ENCODE data around the gene GDF15.
"Not testable (repeated sequence)": the region's sequence is repeated elsewhere in the genome, so short reads cannot be mapped to it uniquely, and the experiment has no call there.

The GDF15 gene

GRCh38 chr19:18392417-18392816 is 6.5 kb downstream of the GDF15 start:
- no peak for DNase-seq (ENCODE audit: low spot score)

DNA sequence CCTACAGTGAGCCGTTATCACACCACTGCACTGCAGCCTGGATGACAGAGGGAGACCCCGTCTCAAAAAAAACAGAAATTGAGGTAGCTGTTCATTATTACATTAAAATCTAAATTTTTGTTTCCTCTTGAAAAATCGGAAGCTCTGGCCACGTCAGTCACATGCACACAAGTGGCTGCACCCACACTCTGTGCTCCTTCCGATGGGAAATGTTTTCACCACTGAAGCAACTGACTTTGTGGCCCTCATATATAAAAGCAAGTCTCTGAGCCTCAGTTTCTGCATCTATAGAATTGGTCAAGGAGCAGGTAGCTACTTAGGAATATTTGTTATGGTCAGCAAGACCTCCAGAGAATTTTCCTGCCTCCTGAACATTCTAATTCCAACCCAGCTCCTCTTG is 7.0 kb downstream of the GDF15 start:
- DNase-seq (ENCODE audit: low spot score) = no peak

- DNase-seq (ENCODE audit: low spot score) = no peak
Observed at GRCh38 chr19:18393836-18394235, 7.9 kb downstream of the GDF15 start.

DNA sequence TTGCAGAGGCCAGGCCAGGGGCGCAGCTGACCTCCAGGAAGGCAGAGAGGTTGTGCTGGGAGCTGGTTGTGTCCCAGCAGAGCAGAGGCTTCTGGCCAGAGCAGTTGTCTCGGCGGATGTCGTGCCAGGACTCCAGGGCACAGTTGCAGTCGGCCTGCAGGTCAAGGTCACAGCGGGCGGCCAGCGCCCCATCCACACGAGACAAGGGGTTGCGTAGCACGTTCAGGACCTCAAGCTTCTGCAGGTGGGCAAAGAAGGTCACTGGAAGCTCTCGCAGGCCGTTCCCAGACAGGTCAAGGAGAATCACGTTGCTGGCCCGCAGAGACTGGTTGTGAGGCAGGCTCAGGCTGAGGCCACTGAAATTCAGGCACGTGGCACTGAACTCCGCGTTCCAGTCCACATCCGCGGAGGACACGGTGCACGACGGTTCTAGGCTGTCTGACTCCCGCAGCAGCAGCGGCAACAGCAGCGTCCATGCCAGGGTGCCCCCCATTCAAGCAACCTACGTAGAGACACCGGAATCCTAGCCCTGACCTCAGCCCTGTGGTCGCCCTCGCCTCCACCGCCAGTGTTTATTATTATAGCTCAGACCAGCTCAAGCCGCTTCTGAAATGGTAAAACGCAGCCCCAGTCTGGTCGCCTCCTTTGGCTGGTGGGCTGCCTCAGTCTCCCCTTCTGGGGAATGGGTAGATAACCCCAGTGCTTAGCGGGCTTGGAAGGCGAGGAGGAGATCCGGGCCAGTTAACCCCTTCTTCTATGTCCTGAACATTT is 10.7 kb downstream of the GDF15 start:
- DNase-seq (ENCODE audit: low spot score) = no peak

DNA sequence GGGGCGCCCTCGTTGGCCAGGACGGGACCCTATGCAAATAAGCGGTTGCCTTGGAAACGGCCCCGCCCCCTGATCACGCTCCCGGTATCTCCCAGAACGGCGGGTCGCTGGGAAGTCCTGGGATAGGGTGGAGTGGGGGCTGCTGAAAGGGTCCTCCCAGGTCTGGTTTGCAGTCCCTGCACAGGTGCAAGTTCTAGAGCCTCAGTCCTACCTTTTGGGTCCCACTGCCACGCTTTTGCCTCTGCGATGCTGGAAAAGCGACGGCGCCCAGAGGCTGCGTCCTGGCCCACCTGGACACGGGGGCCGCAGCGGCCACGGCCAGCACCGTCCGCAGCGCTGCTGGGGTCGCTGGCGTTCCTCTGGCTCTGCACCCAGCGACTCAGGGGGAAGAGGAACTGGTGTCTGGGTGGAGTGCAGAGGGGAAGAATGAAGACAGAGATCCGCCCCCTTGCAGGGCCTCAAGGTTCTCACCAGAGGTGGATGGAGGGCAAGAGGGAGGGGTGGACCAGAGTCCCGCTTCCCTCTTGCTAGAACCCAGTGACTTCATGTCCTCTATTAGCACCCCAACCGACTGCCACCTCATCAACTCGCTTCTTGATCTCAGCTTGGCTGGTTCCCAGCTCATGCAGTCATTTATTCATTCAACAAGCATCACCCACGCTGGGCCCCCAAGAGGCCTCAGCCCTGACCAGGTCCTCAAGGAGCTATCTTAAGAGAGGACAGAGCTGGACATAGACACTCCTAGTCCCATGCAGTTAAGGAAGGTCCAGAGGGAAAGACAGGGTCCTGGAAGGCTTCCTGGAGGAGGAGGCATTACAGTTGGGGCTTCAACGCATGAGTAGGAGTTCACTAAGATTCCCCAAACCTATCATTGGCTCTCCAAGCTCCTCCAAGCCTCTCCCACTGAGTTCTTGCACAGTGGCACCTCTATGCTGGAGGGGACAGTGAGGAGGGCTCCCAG is 11.6 kb downstream of the GDF15 start, which contains the start of gene LRRC25:
Gene LRRC25 (minus strand): TSS at position 381 of the 961 bp plus-strand sequence. CDS start 659 bp downstream, outside the sequence.
- DNase-seq (ENCODE audit: low spot score) = no peak

GRCh38 chr19:18399008-18399407 is 13.1 kb downstream of the GDF15 start:
- no peak for DNase-seq (ENCODE audit: low spot score)

DNA sequence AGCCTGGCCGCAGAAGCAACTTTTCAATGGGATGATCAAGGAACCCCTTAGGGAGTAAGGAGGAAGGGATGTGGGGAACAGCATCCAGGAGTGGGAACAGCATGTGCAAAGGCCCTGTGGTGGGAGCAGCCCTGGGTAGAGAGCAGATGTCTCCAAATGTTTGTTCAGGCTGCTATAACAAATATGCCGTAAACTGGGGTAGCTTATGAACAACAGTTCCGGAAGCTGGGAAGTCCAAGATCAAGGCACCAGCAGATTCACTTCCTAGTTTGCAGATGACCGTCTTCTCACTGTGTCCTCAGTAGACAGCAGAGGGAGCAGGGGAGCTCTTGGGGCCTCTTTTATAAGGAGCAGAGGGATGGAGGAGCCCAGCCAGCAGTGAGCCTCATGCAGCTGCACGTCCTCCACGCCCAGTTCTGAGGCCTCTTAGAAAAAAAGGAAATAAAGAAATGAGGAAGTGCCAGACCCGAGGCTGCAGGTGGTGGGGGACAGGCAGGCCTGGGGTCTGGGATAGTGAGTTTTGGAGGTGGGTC is 15.7 kb downstream of the GDF15 start:
- DNase-seq (ENCODE audit: low spot score) = peak; percentile 54

GRCh38 chr19:18402455-18403248 is 16.7 kb downstream of the GDF15 start:
- DNase-seq (ENCODE audit: low spot score) = not testable (repeated sequence)

DNA sequence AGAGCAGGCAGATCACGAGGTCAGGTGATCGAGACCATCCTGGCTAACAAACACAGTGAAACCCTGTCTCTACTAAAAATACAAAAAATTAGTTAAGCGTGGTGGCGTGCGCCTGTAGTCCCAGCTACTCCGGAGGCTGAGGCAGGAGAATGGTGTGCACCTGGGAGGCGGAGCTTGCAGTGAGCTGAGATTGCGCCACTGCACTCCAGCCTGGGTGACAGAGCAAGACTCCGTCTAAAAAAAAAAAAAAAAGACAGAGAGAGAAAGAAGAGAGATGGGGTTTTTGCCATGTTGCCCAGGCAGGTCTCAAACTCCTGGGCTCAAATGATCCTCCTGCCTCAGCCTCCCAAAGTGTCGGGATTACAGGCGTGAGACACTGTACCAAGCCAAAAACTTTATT is 19.8 kb downstream of the GDF15 start:
- DNase-seq (ENCODE audit: low spot score) = not testable (repeated sequence)

DNA sequence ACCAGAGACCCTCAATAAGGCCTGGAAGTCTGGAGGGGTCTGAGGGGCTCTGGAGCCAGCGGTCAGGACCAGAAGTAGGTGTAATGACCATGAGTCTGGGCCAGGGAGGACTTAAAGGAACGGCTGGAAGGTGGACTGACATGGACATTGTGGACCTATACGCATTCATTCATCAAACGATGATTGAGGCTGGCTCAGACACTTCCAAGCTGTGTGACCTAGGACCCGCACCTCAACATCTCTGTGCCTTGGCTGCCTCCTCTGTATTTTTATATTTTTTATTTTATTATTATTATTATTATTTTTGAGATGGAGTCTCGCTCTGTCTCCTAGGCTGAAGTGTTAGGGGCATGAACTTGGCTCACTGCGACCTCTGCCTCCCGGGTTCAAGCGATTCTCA is 20.8 kb downstream of the GDF15 start:
- no peak for DNase-seq (ENCODE audit: low spot score)

DNA sequence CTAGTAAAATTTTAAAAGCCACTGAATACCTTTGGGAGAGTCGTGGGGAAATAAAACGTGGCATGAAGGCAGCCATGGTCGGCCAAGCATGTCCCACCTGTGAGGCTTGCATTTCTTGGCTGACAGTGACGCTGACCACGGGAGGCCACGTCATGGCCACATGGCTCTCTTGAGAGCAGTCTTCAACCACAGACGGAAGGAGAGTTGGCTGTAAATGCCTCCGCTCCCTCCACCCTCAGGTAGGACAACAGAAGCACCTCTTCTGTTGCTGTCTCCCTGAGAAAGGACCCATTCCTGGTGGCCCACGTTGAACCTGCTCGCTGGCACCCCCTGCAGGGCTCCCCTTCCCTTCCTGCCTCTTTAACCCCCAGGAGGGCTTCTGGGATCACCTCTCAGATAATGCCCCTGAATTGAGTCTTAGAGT is 22.1 kb downstream of the GDF15 start:
- DNase-seq (ENCODE audit: low spot score) = peak; percentile 75

- no peak for DNase-seq (ENCODE audit: low spot score)
Observed at GRCh38 chr19:18412610-18413239, 26.8 kb downstream of the GDF15 start.

DNA sequence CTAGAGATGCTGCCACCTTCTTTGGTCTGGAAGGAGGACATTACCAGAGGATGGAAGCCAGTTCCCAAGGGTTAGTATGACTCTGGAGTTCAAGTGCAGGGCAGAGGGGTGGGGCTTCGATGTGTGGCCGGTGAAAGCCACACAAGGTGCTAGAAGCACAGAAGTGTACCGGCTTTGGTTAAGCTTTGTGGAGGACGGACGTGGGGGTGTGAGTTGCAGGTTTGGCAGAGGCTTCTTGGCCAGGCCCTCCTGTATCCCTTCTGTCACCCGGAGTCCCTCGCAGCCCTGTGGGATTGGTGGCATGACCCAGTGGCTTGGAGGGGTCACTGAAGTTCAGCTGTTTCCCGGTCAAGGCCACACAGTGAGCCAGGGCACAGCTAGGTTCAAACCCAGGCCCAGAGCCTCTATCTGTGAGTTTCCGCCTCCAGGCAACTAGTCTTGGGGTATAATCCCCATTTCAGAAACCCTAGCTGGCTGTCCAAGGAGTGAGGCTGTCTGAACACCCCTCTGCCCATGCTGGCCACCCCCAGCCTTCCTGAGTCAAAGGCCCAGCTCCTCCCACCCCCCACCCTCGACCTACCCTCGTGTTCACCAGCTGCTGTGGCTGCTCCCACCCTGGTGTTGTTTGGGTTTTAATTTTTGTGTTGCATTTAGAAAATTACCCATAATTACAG is 28.7 kb downstream of the GDF15 start:
- peak; percentile 41 for DNase-seq (ENCODE audit: low spot score)

GRCh38 chr19:18415178-18415867 is 29.4 kb downstream of the GDF15 start:
- no peak for DNase-seq (ENCODE audit: low spot score)

- peak; percentile 86 for DNase-seq (ENCODE audit: low spot score)
Observed at GRCh38 chr19:18416778-18417249, 30.9 kb downstream of the GDF15 start.

- peak; percentile 77 for DNase-seq (ENCODE audit: low spot score)
Observed at GRCh38 chr19:18417250-18418028, 31.5 kb downstream of the GDF15 start.

GRCh38 chr19:18418029-18418482 is 32.1 kb downstream of the GDF15 start:
- peak; percentile 41 for DNase-seq (ENCODE audit: low spot score)

DNA sequence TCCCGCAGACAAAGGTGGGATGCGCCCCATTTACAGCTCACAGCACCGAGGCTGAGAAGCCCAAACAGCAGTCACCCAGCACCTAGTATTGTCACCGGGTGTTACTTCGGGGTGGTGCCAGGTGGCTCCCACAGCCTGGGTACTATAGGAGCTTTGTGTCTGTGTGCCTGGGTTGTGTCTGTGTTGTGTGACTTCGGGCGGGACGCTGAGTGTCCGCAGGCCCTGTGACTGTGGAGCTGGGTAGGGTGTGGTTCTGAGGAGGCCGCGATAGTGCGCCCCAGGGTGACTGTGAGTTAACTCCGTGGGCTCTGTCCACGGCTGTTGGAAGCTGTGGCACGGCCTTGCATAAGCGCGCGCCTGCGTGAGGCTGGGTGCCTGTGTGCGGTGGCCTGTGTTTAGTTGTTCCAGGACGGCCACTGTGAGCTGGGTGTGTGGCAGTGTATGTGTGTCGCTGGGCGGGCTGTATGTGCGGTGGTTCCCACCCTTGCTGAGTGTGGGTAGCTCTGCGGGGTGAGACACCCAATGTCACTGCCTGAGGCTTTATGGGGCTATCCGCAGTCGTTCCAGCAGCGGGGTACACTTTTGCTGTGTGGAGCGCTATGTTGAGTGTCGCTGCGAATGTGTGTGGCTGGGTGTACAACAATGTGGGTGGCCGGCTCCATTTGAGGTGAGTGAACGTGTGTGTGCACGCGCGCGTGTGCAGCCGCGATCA is 32.7 kb downstream of the GDF15 start:
- peak; percentile 80 for DNase-seq (ENCODE audit: low spot score)
